ENCODE measurements around the gene B4GALT6.

B4GALT6 gene

DNA sequence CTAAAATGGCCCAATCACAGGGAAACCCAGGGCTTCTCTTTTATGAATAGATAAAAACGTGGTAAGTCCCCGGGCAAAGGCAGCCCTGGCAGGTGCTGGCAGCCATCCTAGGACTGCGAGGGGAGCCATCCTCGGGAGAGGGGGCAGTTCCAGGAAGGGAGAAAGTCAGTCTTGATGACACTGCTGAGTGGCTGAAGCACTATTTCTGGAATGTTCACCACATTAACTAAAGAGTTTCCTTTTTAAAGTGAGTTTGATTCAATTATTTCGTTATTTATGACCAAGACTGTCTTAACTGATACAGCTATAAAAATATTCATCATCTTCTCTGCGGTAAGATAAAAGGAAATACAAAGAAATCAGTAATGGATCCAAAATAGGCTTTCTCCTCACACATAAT lies 72.3 kb downstream of the B4GALT6 start:
- H3K27me3 Mint-ChIP-seq = peaks cover 5% of the 10 kb centered on the region

GRCh38 chr18:31611511-31611910 lies 72.9 kb downstream of the B4GALT6 start:
- Mint-ChIP-seq H3K27ac (no peak overlapping the region), H3K9me3 (no peaks in the 10 kb centered on the region), H3K36me3 (ENCODE audit: low read depth) (no peaks in the 10 kb centered on the region)

More for the DNA sequence above, 72.3 kb downstream of the B4GALT6 start:
- no peak overlapping the region for H3K4me3 Mint-ChIP-seq
- no peaks in the 10 kb centered on the region for H3K36me3 Mint-ChIP-seq (ENCODE audit: low read depth)
- no peaks in the 10 kb centered on the region for H3K4me1 Mint-ChIP-seq (ENCODE audit: low read depth)
- H3K9me3 Mint-ChIP-seq = no peaks in the 10 kb centered on the region
- no peak overlapping the region for H3K27ac Mint-ChIP-seq

GRCh38 chr18:31610286-31611205 lies 73.8 kb downstream of the B4GALT6 start:
- Mint-ChIP-seq H3K27ac (no peak overlapping the region), H3K36me3 (ENCODE audit: low read depth) (no peaks in the 10 kb centered on the region), H3K27me3 (peaks cover 8% of the 10 kb centered on the region)

More at GRCh38 chr18:31611511-31611910, 72.9 kb downstream of the B4GALT6 start:
- Mint-ChIP-seq H3K4me3 (no peak overlapping the region), H3K4me1 (ENCODE audit: low read depth) (no peaks in the 10 kb centered on the region), H3K27me3 (peaks cover 3% of the 10 kb centered on the region)

DNA sequence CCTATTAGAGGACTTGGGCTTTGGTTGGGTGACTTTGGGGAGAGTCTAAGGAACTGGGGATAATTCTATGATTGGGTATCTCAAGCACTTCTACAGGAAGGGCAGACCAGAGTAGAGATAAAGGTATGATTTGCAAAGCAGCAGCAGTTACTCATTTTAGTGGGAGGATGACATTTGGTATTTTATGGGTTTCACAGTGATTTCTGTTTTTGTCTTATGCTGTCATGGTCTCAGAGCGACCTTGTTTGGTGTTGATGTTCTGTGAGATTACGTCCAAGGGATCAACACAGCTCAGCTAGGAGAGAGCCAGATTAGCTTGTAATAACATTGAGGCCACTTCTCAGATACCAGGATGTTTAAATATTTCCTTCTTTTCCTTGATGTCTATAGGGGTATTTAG lies 74.5 kb downstream of the B4GALT6 start:
- no peak overlapping the region for H3K4me3 Mint-ChIP-seq
- no peaks in the 10 kb centered on the region for H3K9me3 Mint-ChIP-seq
- H3K27me3 Mint-ChIP-seq = peaks cover 10% of the 10 kb centered on the region
- no peaks in the 10 kb centered on the region for H3K36me3 Mint-ChIP-seq (ENCODE audit: low read depth)
- no peak overlapping the region for H3K27ac Mint-ChIP-seq
- no peaks in the 10 kb centered on the region for H3K4me1 Mint-ChIP-seq (ENCODE audit: low read depth)

More at GRCh38 chr18:31610286-31611205, 73.8 kb downstream of the B4GALT6 start:
- Mint-ChIP-seq H3K9me3 (no peaks in the 10 kb centered on the region), H3K4me3 (no peak overlapping the region), H3K4me1 (ENCODE audit: low read depth) (no peaks in the 10 kb centered on the region)

GRCh38 chr18:31607384-31607783 lies 77.0 kb downstream of the B4GALT6 start:
- Mint-ChIP-seq H3K4me3 (no peak overlapping the region), H3K27ac (no peak overlapping the region), H3K36me3 (ENCODE audit: low read depth) (no peaks in the 10 kb centered on the region), H3K9me3 (peaks cover 8% of the 10 kb centered on the region), H3K4me1 (ENCODE audit: low read depth) (peaks cover 4% of the 10 kb centered on the region), H3K27me3 (peaks cover 15% of the 10 kb centered on the region)

GRCh38 chr18:31606265-31606664 lies 78.1 kb downstream of the B4GALT6 start:
- Mint-ChIP-seq H3K4me1 (ENCODE audit: low read depth) (peaks cover 4% of the 10 kb centered on the region), H3K36me3 (ENCODE audit: low read depth) (no peaks in the 10 kb centered on the region), H3K27me3 (peaks cover 15% of the 10 kb centered on the region), H3K27ac (no peak overlapping the region), H3K9me3 (peaks cover 8% of the 10 kb centered on the region), H3K4me3 (no peak overlapping the region)

DNA sequence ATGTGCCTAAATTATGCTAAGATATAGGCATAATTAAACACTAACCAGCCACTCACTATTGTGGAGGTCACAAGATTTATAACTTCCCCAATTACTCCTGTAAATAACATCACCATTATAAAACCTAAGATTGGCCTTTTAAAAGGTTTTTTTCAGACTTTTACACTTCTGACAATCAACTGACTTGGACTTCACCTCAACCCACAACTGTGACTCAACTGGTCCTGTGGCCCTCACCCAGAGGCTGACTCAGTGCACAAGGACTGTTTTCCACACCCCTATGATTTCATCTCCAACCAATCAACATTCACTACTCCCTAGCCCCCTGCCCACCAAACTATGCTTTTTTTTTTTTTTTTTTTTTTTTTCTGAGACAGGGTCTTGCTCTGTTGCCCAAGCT lies 81.1 kb downstream of the B4GALT6 start:
- H3K27ac Mint-ChIP-seq = no peak overlapping the region
- H3K4me1 Mint-ChIP-seq (ENCODE audit: low read depth) = peaks cover 4% of the 10 kb centered on the region
- H3K9me3 Mint-ChIP-seq = peaks cover 8% of the 10 kb centered on the region
- H3K36me3 Mint-ChIP-seq (ENCODE audit: low read depth) = no peaks in the 10 kb centered on the region
- H3K4me3 Mint-ChIP-seq = no peak overlapping the region
- H3K27me3 Mint-ChIP-seq = peaks cover 15% of the 10 kb centered on the region

GRCh38 chr18:31598021-31598805 lies 86.2 kb downstream of the B4GALT6 start:
- Mint-ChIP-seq H3K9me3 (no peaks in the 10 kb centered on the region), H3K27ac (no peak overlapping the region), H3K36me3 (ENCODE audit: low read depth) (no peaks in the 10 kb centered on the region), H3K4me3 (no peak overlapping the region), H3K4me1 (ENCODE audit: low read depth) (peaks cover 1% of the 10 kb centered on the region), H3K27me3 (peaks cover 3% of the 10 kb centered on the region)

GRCh38 chr18:31596081-31596872 lies 88.1 kb downstream of the B4GALT6 start:
- Mint-ChIP-seq H3K4me1 (ENCODE audit: low read depth) (no peaks in the 10 kb centered on the region), H3K9me3 (no peaks in the 10 kb centered on the region), H3K27ac (no peak overlapping the region), H3K4me3 (no peak overlapping the region), H3K27me3 (peaks cover 3% of the 10 kb centered on the region), H3K36me3 (ENCODE audit: low read depth) (no peaks in the 10 kb centered on the region)

GRCh38 chr18:31595121-31595771 lies 89.1 kb downstream of the B4GALT6 start:
- no peaks in the 10 kb centered on the region for H3K36me3 Mint-ChIP-seq (ENCODE audit: low read depth)
- no peak overlapping the region for H3K4me3 Mint-ChIP-seq
- H3K9me3 Mint-ChIP-seq = no peaks in the 10 kb centered on the region
- H3K27ac Mint-ChIP-seq = no peak overlapping the region
- H3K4me1 Mint-ChIP-seq (ENCODE audit: low read depth) = no peaks in the 10 kb centered on the region
- H3K27me3 Mint-ChIP-seq = peaks cover 3% of the 10 kb centered on the region

DNA sequence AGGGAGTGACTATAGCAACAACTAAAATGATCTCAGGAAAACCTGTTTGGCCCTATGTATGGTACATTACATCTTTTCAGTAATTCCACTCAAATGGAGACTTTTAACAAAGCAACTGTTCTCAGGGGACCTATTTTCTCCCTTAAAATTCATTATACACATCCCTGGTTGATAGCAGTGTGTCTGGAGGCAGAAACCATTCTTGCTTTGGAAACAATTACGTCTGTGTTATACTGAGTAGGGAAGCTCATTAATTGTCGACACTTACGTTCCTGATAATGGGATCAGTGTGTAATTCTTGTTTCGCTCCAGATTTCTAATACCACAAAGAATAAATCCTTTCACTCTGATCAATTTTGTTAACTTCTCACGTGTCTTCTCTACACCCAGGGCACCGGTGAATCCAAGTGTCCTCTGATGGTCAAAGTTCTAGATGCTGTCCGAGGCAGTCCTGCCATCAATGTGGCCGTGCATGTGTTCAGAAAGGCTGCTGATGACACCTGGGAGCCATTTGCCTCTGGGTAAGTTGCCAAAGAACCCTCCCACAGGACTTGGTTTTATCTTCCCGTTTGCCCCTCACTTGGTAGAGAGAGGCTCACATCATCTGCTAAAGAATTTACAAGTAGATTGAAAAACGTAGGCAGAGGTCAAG lies 91.7 kb downstream of the B4GALT6 start:
- H3K4me1 Mint-ChIP-seq (ENCODE audit: low read depth) = no peaks in the 10 kb centered on the region

GRCh38 chr18:31591628-31592027 lies 92.8 kb downstream of the B4GALT6 start, which contains the start of gene TTR:
Gene TTR (plus strand): TSS chr18:31591877. CDS start chr18:31591903, 26 bp downstream.
- H3K27me3 Mint-ChIP-seq = peaks cover 2% of the 10 kb centered on the region
- no peaks in the 10 kb centered on the region for H3K9me3 Mint-ChIP-seq
- H3K4me1 Mint-ChIP-seq (ENCODE audit: low read depth) = no peaks in the 10 kb centered on the region
- H3K4me3 Mint-ChIP-seq = no peak within 1 kb of the TSS
- no peak within 1 kb of the TSS for H3K27ac Mint-ChIP-seq
- no peaks in the 10 kb centered on the region for H3K36me3 Mint-ChIP-seq (ENCODE audit: low read depth)

More for the DNA sequence above, 91.7 kb downstream of the B4GALT6 start:
- H3K9me3 Mint-ChIP-seq = no peaks in the 10 kb centered on the region
- H3K4me3 Mint-ChIP-seq = no peak overlapping the region
- H3K27me3 Mint-ChIP-seq = peaks cover 3% of the 10 kb centered on the region
- H3K27ac Mint-ChIP-seq = no peak overlapping the region
- no peaks in the 10 kb centered on the region for H3K36me3 Mint-ChIP-seq (ENCODE audit: low read depth)

DNA sequence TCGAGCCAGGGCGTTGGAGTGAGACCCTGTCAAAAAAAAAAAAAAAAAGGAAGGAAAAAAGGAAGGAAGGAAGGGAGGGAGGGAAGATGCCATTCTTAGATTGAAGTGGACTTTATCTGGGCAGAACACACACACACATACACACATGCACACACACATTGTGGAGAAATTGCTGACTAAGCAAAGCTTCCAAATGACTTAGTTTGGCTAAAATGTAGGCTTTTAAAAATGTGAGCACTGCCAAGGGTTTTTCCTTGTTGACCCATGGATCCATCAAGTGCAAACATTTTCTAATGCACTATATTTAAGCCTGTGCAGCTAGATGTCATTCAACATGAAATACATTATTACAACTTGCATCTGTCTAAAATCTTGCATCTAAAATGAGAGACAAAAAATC lies 93.3 kb downstream of the B4GALT6 start:
- no peaks in the 10 kb centered on the region for H3K27me3 Mint-ChIP-seq
- H3K4me3 Mint-ChIP-seq = no peak overlapping the region
- H3K9me3 Mint-ChIP-seq = no peaks in the 10 kb centered on the region
- H3K36me3 Mint-ChIP-seq (ENCODE audit: low read depth) = no peaks in the 10 kb centered on the region
- H3K27ac Mint-ChIP-seq = no peak overlapping the region
- no peaks in the 10 kb centered on the region for H3K4me1 Mint-ChIP-seq (ENCODE audit: low read depth)

GRCh38 chr18:31590570-31590969 lies 93.8 kb downstream of the B4GALT6 start:
- no peaks in the 10 kb centered on the region for H3K27me3 Mint-ChIP-seq
- no peaks in the 10 kb centered on the region for H3K4me1 Mint-ChIP-seq (ENCODE audit: low read depth)
- H3K9me3 Mint-ChIP-seq = no peaks in the 10 kb centered on the region

More at GRCh38 chr18:31590570-31590969, 93.8 kb downstream of the B4GALT6 start:
- Mint-ChIP-seq H3K4me3 (no peak overlapping the region), H3K27ac (no peak overlapping the region), H3K36me3 (ENCODE audit: low read depth) (no peaks in the 10 kb centered on the region)

All from stimulated activated naive CD8-positive, alpha-beta T cell treated with anti-CD3 and anti-CD28 coated beads, Interleukin-15, Interleukin-2, amounts not matched to agents 100 ng/mL and 50 ng/mL, for 24 hours (primary cell).